IMR-90 (cell line): ENCODE results near the gene USP53. TPM values are rescaled to one million over a fixed set of nuclear protein-coding genes. Genes with fewer than 3 reads are reported as not detected.

Experiments
- ATAC-seq: fragments of 200-7000 bp; cut with Tn5 transposase; 2 replicates; pipeline ENCODE4 v1.9.1; 2020; ENCODE audit warnings: low read depth, mild to moderate bottlenecking, moderate library complexity
- BruUV-seq: library from RNA; stranded (reverse); fragments of 400-500 nt; replicated peaks from 2 replicates; lab custom pipeline; 2021; lab: Mats Ljungman, UMichigan
- CTCF ChIA-PET: fragments of 300-600 bp; formaldehyde crosslinking; extraction: SDS; loops from one replicate; lab custom pipeline; 2021; ENCODE audit warnings: antibody characterized with exemption; lab: Yijun Ruan, JAX
- POLR2A ChIA-PET: fragments of 300-600 bp; sonication (Branson Sonifier 250); formaldehyde crosslinking; loops from one replicate; lab custom pipeline; 2022; ENCODE audit warnings: antibody characterized with exemption; ENCODE audit not compliant: unreplicated experiment; lab: Charles Lee
- DNase-seq: peaks from one replicate; pipeline ENCODE4 v3.0.0; 2013
- H2AFZ ChIP-seq: replicated peaks from 2 replicates; pipeline ENCODE3; 2013; ENCODE audit warnings: low read length, mild to moderate bottlenecking; ENCODE audit not compliant: poor library complexity
- H2AK5ac ChIP-seq: 2 replicates; pipeline ENCODE4 v1.6.1; 2013; ENCODE audit warnings: low read depth, low read length, inconsistent platforms
- H2AK9ac ChIP-seq: replicated peaks from 2 replicates; pipeline ENCODE3; 2013; ENCODE audit warnings: mild to moderate bottlenecking, low read depth, low read length, moderate library complexity; ENCODE audit not compliant: poor library complexity
- H2BK120ac ChIP-seq: 2 replicates; pipeline ENCODE4 v1.6.1; 2013; ENCODE audit warnings: low read depth, low read length, inconsistent platforms
- H2BK15ac ChIP-seq: 3 replicates; pipeline ENCODE4 v1.6.1; 2013; ENCODE audit warnings: low read depth, low read length, inconsistent platforms
- H2BK20ac ChIP-seq: 2 replicates; pipeline ENCODE4 v1.6.1; 2013; ENCODE audit warnings: low read depth, mild to moderate bottlenecking, inconsistent platforms, low read length, moderate library complexity
- H2BK5ac ChIP-seq: 2 replicates; pipeline ENCODE4 v1.6.1; 2013; ENCODE audit warnings: mild to moderate bottlenecking, low read depth, low read length, inconsistent platforms; ENCODE audit not compliant: poor library complexity, severe bottlenecking
- H3K14ac ChIP-seq: replicated peaks from 2 replicates; pipeline ENCODE4 v1.6.1; 2013; ENCODE audit warnings: low read depth, low read length, inconsistent platforms
- H3K18ac ChIP-seq: 2 replicates; pipeline ENCODE4 v1.6.1; 2013; ENCODE audit warnings: low read depth, low read length, control low read depth
- H3K23ac ChIP-seq: 2 replicates; pipeline ENCODE4 v1.6.1; 2013; ENCODE audit warnings: low read depth, low read length, inconsistent platforms
- H3K27ac ChIP-seq: 2 replicates; pipeline ENCODE4 v1.5.1; 2013; ENCODE audit warnings: mild to moderate bottlenecking, control low read depth, low read length; ENCODE audit not compliant: insufficient read depth
- H3K27me3 ChIP-seq: 2 replicates; pipeline ENCODE4 v1.6.1; 2013; ENCODE audit warnings: low read length; ENCODE audit not compliant: control insufficient read depth, insufficient read depth
- H3K36me3 ChIP-seq: 2 replicates; pipeline ENCODE4 v1.6.1; 2013; ENCODE audit warnings: low read length, mixed read lengths; ENCODE audit not compliant: control insufficient read depth, insufficient read depth
- H3K4ac ChIP-seq: 2 replicates; pipeline ENCODE4 v1.6.1; 2013; ENCODE audit warnings: low read depth, low read length, inconsistent platforms
- H3K4me1 ChIP-seq: 2 replicates; pipeline ENCODE4 v1.6.1; 2013; ENCODE audit warnings: low read length, mixed read lengths; ENCODE audit not compliant: control insufficient read depth, insufficient read depth
- H3K4me2 ChIP-seq: 2 replicates; pipeline ENCODE4 v1.6.1; 2013; ENCODE audit warnings: low read depth, mild to moderate bottlenecking, control low read depth, low read length, moderate library complexity
- H3K4me3 ChIP-seq: 2 replicates; pipeline ENCODE4 v1.5.1; 2013; ENCODE audit warnings: low read depth, mild to moderate bottlenecking, control low read depth, low read length, moderate library complexity; ENCODE audit not compliant: insufficient read depth
- H3K56ac ChIP-seq: 2 replicates; pipeline ENCODE4 v1.6.1; 2013; ENCODE audit warnings: low read length, inconsistent platforms; ENCODE audit not compliant: insufficient read depth; ENCODE audit errors: extremely low read depth
- H3K79me1 ChIP-seq, 2 experiments: 2 replicates each; pipeline ENCODE4 v1.6.1; 2013; ENCODE audit warnings: low read length in 2 of 2, inconsistent platforms in 1 of 2, low read depth in 1 of 2
- H3K9ac ChIP-seq: 2 replicates; pipeline ENCODE4 v1.6.1; 2013; ENCODE audit warnings: low read depth, low read length, control low read depth
- H3K9me1 ChIP-seq: 2 replicates; pipeline ENCODE4 v1.6.1; 2013; ENCODE audit warnings: low read length, inconsistent platforms; ENCODE audit not compliant: insufficient read depth
- H3K9me3 ChIP-seq: 2 replicates; pipeline ENCODE4 v1.6.1; 2013; ENCODE audit warnings: low read length; ENCODE audit not compliant: control insufficient read depth, insufficient read depth
- H4K20me1 ChIP-seq: 2 replicates; pipeline ENCODE4 v1.6.1; 2013; ENCODE audit warnings: low read length, inconsistent platforms; ENCODE audit not compliant: insufficient read depth
- H4K5ac ChIP-seq: 2 replicates; pipeline ENCODE4 v1.6.1; 2013; ENCODE audit warnings: mild to moderate bottlenecking, low read depth, low read length, control low read depth
- H4K8ac ChIP-seq, 2 experiments: 2 replicates each; pipeline ENCODE4 v1.6.1; 2013; ENCODE audit warnings: low read depth in 2 of 2, low read length in 2 of 2, control low read depth in 1 of 2, inconsistent platforms in 1 of 2
- H4K91ac ChIP-seq: 2 replicates; pipeline ENCODE4 v1.6.1; 2013; ENCODE audit warnings: low read depth, low read length, inconsistent platforms; ENCODE audit not compliant: insufficient read depth
- BHLHE40 ChIP-seq: fragments of 150-350 bp; IDR thresholded peaks from 2 replicates; pipeline ENCODE4 v1.6.1; 2016; ENCODE audit warnings: mild to moderate bottlenecking, low read depth, low read length
- CEBPB ChIP-seq: IDR thresholded peaks from 2 replicates; pipeline ENCODE4 v1.6.1; 2012; ENCODE audit warnings: low read depth, low read length, improper control_type of control experiment
- ELK1 ChIP-seq: fragments of 150-350 bp; IDR thresholded peaks from 2 replicates; pipeline ENCODE4 v1.6.1; 2016; ENCODE audit warnings: low read depth, mild to moderate bottlenecking, low read length, moderate library complexity, borderline replicate concordance
- FOS ChIP-seq: fragments of 150-350 bp; IDR thresholded peaks from 2 replicates; pipeline ENCODE4 v1.6.1; 2016; ENCODE audit warnings: low read depth, low read length
- NFE2L2 ChIP-seq: fragments of 150-350 bp; IDR thresholded peaks from 2 replicates; pipeline ENCODE4 v1.6.1; 2016; ENCODE audit warnings: low read depth, mild to moderate bottlenecking, low read length
- RCOR1 ChIP-seq: IDR thresholded peaks from 2 replicates; pipeline ENCODE4 v1.6.1; 2012; ENCODE audit warnings: mild to moderate bottlenecking, low read length, improper control_type of control experiment; ENCODE audit not compliant: insufficient replicate concordance
- RFX5 ChIP-seq: IDR thresholded peaks from 2 replicates; pipeline ENCODE4 v1.8.0; 2012; ENCODE audit warnings: low read depth, mild to moderate bottlenecking, low read length, moderate library complexity
- WGBS, 2 experiments: methylation state at CpG; one replicate each; pipeline versions ENCODE4 v1.1.5 to v1.1.7; 2013; ENCODE audit warnings: missing lambda C conversion rate in 2 of 2; ENCODE audit not compliant: insufficient read length in 1 of 2; ENCODE audit errors: extremely low coverage in 2 of 2; 5-methylcytosine and 5-hydroxymethylcytosine counted together
- dilution Hi-C: fragments of 300-500 bp; cut with HindIII; formaldehyde crosslinking; loops from one replicate; pipeline ENCODE4 v1.14.3; 2018; ENCODE audit warnings: low sequenced_read_pairs; ENCODE audit not compliant: unreplicated experiment
- in situ Hi-C: fragments of 300-500 bp; cut with MboI; formaldehyde crosslinking; loops from 3 replicates; pipeline ENCODE4 v1.14.3; 2019; ENCODE audit warnings: low sequenced_read_pairs, inconsistent platforms, mixed read lengths
- intact Hi-C: fragments of 100-400 bp; cut with micrococcal nuclease; formaldehyde crosslinking; loops from 2 replicates; pipeline ENCODE4 v1.10.0; 2022
- polyA plus RNA-seq, 3 experiments: library from polyadenylated mRNA; depleted of rRNA; stranded (reverse); fragments of >200 nt; gene quantifications; 2 replicates each; pipeline ENCODE4 v1.2.3, GENCODE V29; 2012; ENCODE audit warnings: low replicate concordance in 1 of 3
- total RNA-seq: library from RNA; depleted of rRNA; stranded (reverse); fragments of >200 nt; gene quantifications from 2 replicates; pipeline ENCODE4 v1.2.3, GENCODE V29; 2012
- TF ChIP-seq, protein P1 (sequence below): fragments of 150-350 bp; IDR thresholded peaks from 2 replicates; pipeline ENCODE4 v1.6.1; 2017; ENCODE audit warnings: mild to moderate bottlenecking, antibody characterized with exemption, low read length, low read depth

USP53 gene
- total and polyA plus RNA-seq, 2 of the 4 experiments (the other 2 are of a cell fraction): 11.2 to 24.0 TPM

DNA sequence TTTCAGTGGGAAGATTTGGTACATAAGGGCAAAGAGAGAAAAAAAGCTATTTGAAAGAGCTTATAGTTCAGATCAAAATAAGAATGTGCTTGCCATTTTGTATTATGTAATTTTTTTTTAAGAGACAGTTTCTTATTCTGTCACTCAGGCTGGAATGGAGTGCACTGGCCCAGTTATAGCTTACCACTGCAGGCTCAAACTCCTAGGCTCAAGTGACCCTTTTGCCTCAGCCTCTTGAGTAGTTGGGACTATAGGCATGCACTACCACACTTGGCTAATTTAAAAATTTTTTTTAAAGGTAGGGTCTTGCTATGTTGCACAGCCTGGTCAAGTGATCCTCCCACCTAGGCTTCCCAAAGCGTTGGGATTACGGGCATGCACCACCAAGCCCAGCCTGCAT is 22.2 kb upstream of the USP53 start:
- H3K18ac ChIP-seq: no peak overlapping the region
- H2BK20ac ChIP-seq: no peak overlapping the region
- H3K27me3 ChIP-seq: no peaks in the 10 kb centered on the region
- no peak overlapping the region for H3K9ac ChIP-seq
- H4K8ac ChIP-seq: no peak overlapping the region
- H3K23ac ChIP-seq: no peak overlapping the region
- H2AK9ac ChIP-seq: no peak overlapping the region
- H4K91ac ChIP-seq: no peak overlapping the region
- no peak overlapping the region for H3K27ac ChIP-seq
- no peak overlapping the region for H2BK5ac ChIP-seq
- ATAC-seq (no peak), DNase-seq (no peak)
- no peak overlapping the region for H3K4ac ChIP-seq
- H3K79me1 ChIP-seq: no peaks in the 10 kb centered on the region
- ChIA-PET POLR2A (no interaction called here), CTCF (interaction anchor here (0.6 kb wide), 1 partner anchor 23 kb away, joined by 3 read pairs; no protein-coding TSS in a partner anchor)
- no peak overlapping the region for H2BK120ac ChIP-seq
- H3K14ac ChIP-seq: no peak overlapping the region
- no TSS peak for BruUV-seq
- H3K4me3 ChIP-seq: no peak overlapping the region
- no peaks in the 10 kb centered on the region for H3K36me3 ChIP-seq
- no peak overlapping the region for H4K5ac ChIP-seq
- H2BK15ac ChIP-seq: no peak overlapping the region
- dilution Hi-C loops (no loop called here), in situ Hi-C loops (no loop called here), intact Hi-C loops (no loop called here)
- H2AK5ac ChIP-seq: no peak overlapping the region
- no peaks in the 10 kb centered on the region for H3K9me3 ChIP-seq
- H3K4me2 ChIP-seq: no peak overlapping the region
- whole genome bisulfite sequencing, 2 experiments: no CpG with 5 or more reads among the region's 2 CpGs
- H3K56ac ChIP-seq: no peak overlapping the region
- H3K4me1 ChIP-seq: no peaks in the 10 kb centered on the region
- no peaks in the 10 kb centered on the region for H4K20me1 ChIP-seq
- no peak for TF ChIP-seq FOS
- no peak for TF ChIP-seq ELK1
- no peak for TF ChIP-seq NFE2L2
- TF ChIP-seq RFX5: no peak
- no peak for TF ChIP-seq BHLHE40
- TF ChIP-seq, protein P1, sequence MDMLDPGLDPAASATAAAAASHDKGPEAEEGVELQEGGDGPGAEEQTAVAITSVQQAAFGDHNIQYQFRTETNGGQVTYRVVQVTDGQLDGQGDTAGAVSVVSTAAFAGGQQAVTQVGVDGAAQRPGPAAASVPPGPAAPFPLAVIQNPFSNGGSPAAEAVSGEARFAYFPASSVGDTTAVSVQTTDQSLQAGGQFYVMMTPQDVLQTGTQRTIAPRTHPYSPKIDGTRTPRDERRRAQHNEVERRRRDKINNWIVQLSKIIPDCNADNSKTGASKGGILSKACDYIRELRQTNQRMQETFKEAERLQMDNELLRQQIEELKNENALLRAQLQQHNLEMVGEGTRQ: no peak
- no peak for TF ChIP-seq CEBPB
- no peak for TF ChIP-seq RCOR1
- H2AFZ ChIP-seq: no peak overlapping the region
- H3K9me1 ChIP-seq: no peaks in the 10 kb centered on the region; the same call in 1 of the 2 replicates
